ENCODE measurements around the gene GALR2.
"Not testable (repeated sequence)": the region's sequence is repeated elsewhere in the genome, so short reads cannot be mapped to it uniquely, and the experiment has no call there.

Gene GALR2, protein sequence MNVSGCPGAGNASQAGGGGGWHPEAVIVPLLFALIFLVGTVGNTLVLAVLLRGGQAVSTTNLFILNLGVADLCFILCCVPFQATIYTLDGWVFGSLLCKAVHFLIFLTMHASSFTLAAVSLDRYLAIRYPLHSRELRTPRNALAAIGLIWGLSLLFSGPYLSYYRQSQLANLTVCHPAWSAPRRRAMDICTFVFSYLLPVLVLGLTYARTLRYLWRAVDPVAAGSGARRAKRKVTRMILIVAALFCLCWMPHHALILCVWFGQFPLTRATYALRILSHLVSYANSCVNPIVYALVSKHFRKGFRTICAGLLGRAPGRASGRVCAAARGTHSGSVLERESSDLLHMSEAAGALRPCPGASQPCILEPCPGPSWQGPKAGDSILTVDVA

DNA sequence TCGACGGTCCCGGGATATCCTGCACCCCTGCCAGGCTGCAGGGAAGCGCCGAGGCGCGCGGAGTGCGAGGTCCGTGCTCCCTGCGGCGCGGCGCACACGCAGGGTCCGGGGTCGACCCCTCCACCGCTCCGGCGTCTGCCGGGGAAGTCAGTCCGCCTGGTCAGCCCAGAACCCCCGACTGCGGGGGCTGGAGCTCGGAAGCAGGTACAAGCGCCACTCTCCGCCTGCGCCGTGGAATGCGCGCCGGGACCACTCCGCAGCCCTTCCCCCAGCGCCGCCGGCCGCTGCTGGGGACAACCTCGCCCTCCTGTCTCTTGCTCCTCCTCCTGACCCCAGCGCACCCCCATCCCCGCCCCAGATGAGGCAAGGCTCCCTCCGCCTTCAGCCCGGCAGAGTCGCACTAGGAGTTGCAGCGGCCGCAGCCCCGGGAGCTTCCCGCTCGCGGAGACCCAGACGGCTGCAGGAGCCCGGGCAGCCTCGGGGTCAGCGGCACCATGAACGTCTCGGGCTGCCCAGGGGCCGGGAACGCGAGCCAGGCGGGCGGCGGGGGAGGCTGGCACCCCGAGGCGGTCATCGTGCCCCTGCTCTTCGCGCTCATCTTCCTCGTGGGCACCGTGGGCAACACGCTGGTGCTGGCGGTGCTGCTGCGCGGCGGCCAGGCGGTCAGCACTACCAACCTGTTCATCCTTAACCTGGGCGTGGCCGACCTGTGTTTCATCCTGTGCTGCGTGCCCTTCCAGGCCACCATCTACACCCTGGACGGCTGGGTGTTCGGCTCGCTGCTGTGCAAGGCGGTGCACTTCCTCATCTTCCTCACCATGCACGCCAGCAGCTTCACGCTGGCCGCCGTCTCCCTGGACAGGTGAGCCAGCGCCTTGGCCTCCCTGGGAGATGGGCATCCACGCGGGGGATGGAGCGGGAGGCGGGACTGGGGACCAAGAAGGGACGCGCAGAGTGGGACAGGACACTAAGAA lies at the start of gene GALR2:
Gene GALR2, plus strand, starts transcription at position 392 of the 974 bp plus-strand sequence. Its CDS starts 103 bp downstream, at position 495.
- peak; percentile 60 for DNase-seq

DNA sequence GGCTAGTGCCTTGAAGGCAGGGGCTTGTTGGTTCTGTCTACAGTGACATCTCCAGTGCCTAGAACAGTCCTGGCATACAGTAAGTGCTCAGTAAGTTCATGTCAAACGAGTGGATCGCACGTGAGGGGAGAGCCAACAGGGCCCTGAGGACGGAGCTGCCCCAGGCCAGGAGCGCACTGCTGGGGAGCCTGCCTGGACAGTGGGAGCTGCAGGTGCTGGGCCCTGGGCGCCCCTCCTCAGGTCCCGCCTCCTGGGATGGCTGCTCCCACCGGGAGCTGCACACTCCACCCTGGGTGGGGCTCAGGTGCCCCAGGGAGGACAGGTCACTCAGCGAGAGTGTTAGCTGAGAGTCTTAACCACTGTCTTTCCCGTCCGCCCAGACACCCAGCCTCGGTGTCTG lies 49.3 kb upstream of the GALR2 start:
- DNase-seq = no peak

DNA sequence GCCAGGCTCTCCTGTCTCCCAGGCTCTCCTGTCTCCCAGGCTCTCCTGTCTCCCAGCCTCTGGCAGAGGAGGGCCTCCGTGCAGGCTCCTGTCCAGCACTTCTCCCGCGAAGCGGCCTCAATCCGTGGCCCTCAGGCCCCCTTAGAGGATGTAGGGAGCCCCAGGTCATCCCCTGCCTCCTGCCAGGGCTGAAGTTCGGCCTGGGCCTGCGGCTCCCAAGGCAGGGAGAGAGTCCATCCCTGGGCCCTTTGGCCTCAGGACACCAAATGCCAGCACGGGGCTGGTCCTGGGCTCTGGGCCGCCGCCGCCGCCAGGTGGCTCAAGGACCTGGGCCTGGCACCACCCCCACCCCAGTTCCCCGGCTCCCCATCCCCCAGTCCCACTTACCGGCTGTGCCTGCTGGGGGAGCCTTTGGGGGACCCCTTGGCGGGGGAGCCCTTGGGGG lies 47.8 kb upstream of the GALR2 start:
- no peak for DNase-seq

DNA sequence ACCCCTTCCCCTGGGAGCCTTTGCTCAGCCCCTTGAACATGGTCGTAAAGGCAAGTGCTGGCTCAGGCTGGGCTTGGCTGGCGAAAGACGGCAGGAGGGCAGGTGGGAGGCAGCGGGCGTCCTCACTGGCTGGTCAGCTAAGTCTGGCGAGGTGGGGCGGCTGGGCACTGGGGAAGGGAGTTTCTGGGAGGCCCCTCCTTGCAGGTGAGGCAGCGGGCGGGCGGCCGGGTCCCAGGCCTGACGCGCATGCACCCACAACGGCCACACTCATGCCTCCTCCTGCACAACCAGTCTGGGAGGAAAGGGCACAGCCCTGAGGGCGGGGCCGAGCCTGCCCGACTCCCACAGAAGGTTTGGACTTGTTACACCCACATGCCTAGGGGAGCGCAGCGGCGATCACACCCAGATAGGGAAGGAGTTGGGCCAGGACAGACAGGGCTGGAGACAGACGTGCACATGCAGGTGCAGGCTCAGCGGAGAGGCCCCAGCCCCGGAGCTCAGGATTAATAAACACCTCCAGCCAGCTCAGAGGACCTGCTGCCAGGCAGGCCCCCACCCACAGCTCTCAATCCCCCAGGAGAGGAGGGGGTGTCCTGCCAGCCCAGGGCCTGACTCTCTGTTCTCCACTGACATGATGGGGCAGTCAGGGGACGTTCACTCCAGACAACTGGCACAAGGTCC lies 47.3 kb upstream of the GALR2 start, which contains the start of gene EVPL:
Gene EVPL, minus strand, starts transcription at position 148 of the 681 bp plus-strand sequence. Its CDS starts 108 bp downstream, at position 40.
- no peak for DNase-seq

DNA sequence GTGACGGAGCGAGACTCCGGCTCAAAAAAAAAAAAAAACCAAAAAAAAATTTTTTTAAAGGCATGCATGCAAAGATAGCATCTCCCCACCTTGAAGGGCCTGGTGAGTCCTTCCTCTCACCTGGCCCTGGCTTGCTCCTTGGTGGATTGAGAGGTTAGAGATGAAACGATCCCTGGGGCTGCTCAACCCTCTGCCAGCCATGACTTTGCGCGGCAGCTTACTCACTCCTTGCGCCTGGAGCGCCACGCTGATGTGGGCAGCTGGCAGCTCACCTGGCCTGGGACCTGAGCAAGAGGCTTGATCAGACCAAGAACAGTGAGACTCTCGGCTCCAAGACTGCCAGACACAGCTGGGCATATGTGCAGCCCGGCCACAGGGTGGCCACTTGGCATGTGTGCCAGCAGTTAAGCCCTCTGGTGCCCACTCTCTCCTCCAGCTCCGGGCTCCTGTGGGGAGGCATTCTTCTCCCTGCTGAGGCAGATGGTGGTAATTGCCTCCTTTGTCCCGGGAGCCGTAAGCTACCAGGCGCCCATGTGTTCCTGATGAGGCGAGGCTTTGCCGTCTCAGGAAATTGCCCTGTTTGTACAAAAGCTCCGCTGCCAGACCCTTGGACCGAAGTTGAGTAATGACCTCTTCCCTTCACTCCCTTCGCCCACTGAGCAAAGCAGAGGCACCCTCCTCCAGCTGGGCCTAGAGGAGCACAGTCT lies 42.4 kb upstream of the GALR2 start:
- DNase-seq = no peak

DNA sequence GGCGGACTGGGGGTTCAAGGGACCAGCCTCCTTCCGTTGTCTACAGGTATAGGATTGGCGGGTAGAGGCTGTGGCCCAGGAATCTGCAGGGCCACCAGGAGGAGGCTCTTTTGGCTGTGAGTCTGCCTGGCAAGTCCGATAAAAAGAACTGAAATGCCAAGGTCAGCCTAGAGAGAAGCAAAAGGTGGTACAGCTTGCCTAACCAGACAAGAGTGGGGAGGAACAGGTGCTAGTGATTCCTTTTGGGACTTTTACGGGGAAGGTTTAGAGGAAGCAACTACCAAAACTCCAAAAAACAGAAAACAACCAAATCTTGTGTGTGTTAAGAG lies 41.8 kb upstream of the GALR2 start:
- no peak for DNase-seq

DNA sequence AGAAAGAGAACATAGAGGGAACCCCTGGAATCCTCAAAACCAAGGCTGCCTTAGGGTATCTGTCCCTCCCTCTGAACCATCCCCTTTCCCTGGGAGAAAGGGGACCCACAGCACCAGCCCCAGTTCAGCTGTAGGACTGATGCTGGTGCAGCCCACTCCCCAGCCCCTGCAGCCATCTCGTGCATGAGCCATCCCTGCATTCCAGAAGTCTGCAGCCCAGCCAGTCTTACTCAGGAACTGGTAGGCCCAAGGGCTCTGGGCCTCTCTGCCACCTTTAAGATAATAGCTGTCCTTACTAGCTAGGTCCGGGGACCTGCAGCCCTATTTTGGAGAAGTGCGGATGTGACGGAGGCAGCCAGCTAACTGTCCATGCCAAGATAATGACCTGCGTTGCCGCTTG lies 41.4 kb upstream of the GALR2 start:
- DNase-seq = no peak

DNA sequence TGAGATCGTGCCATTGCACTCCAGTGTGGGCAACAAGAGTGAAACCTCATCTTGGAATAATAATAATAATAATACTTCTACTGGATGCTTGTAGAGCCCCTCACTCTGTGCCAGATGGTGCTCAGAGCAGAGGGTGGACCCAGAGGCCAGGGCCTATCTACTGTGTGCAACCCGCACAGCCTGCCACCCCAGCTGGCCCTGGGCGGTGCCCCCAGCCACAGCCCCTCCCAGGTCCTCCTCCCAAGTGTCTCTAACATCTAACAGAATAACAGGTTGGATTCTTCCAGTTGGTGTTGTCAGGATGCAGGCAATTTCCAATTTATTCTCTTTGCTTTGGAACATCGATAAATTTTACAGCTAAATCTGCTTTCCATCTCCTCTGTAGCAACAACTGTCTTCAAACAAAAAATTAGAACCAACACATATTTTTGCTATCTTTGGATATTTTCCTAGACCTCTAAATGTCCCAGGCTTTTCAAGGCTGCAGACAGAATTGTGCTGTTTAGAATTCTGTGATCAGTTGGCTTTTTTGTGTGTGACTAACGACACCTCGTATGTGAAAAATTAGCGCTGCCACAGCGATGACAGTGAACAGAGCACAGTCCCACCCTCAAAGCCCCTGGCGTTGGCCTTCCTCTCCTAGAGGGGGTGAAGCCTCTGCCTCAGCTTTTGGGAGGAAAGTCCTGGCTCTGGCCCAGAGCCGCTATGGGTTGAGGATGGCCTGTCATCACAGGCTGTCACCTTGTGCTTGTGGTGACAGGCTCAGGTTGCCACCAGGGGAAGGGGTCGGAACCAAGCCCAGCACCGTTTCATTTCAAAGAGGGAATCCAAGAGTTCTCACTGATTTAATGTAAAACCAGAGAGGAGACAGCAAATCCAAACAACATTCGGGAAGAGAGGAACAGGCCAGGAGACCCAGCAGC lies 39.9 kb upstream of the GALR2 start:
- no peak for DNase-seq

DNA sequence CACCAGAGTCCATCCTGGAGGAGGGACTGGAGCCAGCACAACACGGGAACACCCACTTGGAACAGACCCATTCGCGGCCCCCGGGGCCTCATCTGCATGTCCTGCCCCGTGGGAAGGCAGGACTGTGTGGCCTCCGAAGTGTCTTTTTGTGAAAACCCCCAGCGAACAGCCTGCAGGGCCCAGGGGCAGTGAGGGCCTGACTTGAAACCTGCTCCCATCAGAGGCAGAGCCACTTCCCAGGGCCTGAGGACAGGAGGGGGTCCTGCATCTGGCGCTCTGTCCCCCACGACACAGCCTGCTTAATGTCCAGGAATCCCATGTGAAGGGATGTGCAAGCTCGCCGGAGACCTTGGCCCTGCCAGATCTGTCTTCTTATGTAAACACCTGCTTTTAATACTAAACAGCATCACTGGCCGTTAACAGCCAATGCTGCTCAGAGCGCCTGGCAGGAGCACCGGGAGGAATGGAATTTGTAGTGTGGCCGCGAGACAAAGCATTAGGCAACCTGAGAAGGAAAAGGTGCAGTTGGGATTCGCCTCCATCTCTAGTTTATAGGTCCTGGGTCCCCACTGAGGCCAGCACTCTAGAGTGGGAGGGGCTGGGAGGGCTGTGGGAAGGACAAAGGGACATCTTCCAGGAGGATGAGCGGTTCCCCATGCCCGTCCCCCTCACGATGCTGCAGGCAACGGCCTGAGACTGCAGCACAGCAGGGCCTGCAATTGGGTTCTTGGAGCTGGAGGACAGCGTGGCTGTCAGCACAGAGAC lies 37.9 kb upstream of the GALR2 start:
- no peak for DNase-seq

DNA sequence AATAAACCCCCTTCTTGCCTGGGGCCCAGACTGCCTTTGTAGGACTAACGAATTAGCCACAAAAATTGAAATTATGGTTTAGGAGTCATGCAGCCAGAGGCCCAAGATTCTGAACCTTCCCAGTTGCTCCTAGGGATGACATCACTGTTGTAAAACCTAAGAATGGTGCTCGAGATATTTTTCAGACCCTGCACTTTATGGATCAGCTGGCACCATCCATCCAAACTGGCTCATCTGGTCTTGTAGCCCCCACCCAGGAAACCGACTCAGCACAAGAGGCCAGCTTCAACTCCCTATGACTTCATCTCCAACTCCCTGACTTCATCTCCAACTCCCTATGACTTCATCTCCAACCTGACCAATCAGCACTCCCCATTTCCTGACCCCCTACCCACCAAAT lies 36.5 kb upstream of the GALR2 start:
- DNase-seq = no peak

DNA sequence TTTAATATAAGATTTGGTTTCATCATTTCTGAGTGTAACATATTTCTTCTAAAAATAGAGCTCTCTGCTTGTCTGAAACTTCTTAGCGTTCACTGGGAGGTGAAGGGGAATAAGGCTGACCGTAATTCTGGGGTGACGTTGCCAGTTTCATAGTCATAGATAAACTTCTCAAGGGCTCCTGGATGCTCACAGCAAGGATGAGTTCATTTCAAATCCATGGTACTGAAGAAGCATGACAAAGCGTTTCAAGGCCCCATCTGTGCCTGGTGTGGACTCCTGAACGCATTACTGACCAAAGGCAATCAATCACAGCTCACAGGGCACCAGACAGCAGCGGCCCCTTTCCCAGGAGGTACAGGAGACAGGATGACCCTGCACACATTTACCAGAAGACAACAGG lies 35.5 kb upstream of the GALR2 start:
- no peak for DNase-seq

DNA sequence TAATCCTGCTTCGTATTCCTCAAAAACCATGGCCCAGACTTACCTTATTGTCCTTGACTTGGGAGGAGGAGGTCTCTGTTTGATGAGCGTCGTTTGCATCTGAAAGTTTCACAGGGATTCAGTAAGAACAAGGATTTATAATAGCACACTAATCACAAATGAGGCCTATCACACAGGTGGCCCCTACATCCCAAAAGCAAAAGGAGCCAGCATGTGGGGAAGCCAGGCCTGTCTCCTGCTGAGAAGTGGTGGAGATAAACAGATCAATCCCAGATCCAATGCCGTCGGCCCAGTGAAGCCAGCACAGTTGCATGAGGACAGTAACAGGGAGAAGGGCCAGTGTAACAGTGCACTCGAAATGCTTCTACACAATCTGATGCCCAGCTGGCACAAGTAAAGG lies 34.2 kb upstream of the GALR2 start:
- no peak for DNase-seq

DNA sequence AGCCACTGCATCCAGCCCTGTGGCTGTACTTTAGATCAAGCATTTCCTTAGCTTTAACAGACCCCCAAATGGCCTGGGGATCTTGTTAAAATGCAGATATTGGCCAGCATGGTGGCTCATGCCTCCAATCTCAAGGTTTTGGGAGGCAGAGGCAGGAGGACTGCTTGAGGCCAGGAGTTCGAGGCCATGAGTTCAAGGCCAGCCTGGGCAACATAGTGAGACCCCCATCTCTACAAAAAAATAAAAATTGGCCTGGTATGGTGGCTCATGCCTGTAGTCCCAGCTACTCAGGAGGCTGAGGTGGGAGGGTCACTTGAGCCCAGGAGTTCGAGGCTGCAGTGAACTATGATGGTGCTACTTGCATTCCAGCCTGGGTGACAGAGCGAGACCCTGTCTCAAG lies 31.7 kb upstream of the GALR2 start:
- not testable (repeated sequence) for DNase-seq

DNA sequence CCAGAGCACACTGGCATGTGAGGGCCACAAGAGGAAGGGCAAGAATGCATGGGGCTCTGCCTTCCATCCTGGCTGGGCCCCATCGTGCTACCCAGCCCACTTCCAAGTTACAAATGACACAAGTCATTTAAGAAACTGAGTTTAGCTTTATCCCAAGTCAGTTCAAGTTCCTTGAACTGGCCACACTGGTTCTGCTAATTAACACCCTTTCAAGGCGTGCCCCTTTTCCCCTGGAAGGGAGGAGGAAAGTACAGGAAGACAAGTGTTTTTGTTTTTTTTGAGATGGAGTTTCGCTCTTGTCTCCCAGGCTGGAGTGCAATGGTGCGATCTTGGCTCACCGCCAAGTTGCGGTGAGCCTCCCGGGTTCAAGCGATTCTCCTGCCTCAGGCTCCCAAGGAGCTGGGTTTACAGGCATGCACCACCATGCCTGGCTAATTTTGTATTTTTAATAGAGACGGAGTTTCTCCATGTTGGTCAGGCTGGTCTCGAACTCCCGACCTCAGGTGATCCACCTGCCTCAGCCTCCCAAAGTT lies 30.0 kb upstream of the GALR2 start:
- DNase-seq = not testable (repeated sequence)

DNA sequence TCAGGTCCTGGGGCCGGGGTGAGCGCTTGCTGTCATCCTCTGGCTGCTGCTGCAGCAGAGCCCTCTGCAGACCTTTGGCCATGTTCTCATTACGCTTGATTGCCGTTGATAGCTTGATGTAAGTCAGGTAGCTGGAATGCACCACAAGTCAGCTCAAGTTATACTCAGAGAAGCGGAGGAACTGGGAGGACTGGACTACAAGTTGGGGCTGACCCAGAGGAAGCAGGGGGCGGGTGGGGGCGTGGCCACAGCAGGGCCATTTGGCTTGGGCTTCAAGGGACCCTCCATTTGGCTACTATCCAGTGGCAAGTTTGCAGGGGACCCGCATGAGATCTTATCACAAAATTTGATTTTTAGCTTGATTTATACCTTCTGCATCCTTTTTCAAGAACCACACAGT lies 28.5 kb upstream of the GALR2 start:
- no peak for DNase-seq

DNA sequence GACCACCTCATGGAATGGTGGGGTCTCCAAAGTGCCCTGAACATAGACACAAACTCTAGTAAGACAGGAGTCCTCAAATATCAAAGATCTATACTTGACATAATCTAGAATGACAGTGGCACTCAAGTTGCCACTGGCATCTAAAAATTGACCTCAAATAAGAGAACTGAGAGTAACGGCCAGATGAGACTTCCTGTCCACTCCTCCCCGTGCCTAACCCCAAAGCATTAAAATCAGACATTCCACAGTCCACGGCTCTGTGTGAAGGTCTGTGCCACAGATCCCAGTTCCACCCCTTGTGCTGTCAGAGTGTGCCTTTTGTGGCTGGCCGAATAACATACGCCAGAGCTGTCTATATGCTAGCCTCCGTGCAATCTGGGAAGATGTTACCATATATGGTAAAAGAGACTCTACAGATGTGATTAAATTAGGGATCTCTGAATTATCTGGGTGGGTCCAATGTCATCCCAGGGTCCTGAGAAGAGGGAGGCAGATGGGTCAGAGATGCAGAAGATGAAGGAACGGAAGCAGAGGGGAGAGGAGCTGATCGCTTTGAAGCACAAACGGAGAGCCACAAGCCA lies 26.5 kb upstream of the GALR2 start:
- no peak for DNase-seq

DNA sequence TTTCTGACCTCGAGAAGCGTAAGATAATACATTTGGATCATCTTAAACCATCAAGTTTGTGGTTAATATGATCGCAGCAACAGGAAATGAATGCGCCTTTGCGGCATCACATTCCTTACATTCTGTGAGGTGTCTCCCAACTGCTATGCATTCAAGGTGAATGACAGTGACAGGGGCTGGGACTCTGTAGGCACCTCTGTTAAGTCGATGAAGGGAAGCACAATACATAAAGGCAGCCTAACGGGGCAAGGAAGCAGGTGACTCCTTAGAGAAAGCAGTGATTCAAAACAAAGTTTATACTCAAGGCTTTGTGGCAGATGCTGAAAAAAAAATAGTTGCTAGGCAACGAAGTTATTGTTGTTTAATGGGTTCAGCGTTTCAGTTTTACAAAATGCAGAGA lies 25.9 kb upstream of the GALR2 start:
- no peak for DNase-seq

DNA sequence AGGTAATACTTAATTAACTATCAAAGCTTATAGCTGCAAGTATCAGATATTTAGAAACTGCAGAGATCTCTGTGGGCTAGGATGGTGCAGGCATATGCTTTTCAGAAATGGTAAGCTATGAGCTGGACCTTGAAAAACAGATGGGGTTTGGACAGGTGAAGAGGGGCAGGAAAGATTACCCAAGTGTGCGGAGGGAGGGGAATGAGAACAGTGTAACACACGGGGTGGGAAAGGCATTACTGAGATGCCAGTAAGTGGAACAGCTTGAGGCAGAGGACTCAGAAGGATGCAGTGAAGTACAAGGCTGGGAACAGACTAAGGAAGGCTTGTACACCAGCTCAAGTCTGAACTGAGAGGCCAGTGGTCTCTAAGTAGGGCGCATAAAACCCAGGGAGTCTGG lies 25.3 kb upstream of the GALR2 start:
- DNase-seq = no peak

DNA sequence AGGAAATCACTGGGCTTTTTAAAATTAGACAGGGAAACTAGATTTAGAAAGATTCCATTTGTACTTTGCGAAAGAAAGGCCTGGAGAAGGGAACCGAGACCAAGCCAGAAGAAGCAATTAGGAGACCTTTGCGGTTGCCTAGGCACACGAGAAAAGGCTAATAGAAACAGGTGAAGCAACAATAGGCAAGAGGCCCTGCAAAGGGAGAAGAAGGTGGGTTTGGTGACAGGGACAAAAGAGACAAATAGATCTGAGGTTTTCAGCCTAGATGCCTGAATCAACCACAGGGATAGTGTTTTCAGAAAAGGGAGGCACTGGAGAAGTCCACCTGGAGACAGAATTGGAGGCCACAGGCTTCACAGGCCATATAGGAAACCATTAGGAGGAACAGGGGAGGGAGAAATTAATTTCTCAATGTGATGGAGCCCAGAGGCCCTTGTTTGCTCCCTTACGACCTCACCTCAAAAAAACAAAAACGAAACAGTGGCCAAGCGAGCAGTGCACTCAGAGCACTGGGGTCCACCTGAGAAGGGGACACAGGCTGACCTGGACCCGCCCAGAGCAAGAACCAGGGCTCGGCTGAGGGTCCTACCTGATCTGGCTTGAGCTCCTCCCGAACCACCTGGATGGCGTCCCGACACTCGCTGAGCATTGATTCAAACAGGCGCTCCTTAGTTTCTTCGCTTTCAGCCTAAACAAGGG lies 24.6 kb upstream of the GALR2 start:
- no peak for DNase-seq

All from activated CD8-positive, alpha-beta memory T cell treated with anti-CD3 and anti-CD28 coated beads, Interleukin-2, amount 50 U/mL, for 48 hours (primary cell).